Measurements from ENCODE around the gene AKT2. TPM values are rescaled to one million over a fixed set of nuclear protein-coding genes. Genes with fewer than 3 reads are reported as not detected.

The AKT2 gene
- polyA plus RNA-seq, 2 of the 4 experiments (the other 2 are of a cell fraction): 136 to 159 TPM

DNA sequence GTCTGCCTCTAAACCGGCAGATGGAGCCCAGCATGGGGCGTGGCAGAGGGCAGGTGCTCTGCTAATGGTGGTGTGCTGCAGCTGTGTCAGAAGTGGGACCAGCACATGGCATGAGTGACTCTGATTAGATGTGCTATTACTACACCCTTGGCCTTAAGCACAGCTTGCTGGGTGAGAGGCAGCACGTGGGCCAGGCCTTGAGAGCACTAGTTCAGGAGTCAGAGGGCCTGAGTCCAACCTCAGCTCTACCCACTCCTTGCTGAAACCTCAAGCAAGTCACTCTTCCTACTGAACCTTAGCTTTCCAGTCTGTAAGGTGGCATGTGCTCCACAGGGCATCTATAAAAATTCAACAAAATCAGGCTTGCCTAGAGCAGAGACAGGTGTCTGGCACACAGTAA lies 22.7 kb downstream of the AKT2 start (continued):
- TF ChIP-seq ZC3H11A (IDR thresholded peaks at IDR 0.05) (no peak), MAFK (IDR thresholded peaks at IDR 0.05; ENCODE audit: partially characterized antibody) (no peak)

DNA sequence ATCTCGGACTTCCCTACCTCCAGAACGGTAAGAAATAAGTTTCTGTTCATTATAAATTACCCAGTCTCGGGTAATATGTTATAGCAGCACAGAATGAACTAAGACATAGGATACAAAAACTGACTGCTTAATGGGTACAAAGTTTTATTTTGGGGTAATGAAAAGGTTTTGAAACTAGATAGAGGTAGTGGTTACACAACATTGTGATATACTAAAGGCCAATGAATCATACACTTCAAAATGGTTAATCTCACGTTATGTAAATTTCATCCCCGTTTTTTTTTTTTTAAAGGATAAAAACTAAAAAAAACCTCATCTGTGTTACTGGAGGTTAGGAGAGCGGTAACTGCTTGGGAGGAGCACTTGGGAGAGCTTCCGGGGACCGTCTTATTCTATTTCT lies 23.5 kb downstream of the AKT2 start:
- TF ChIP-seq CHD2 (IDR thresholded peaks at IDR 0.05; ENCODE audit: low read length, partially characterized antibody) (no peak), RNF2 (IDR thresholded peaks at IDR 0.05; ENCODE audit: borderline replicate concordance, low read depth) (no peak), NR3C1 (IDR thresholded peaks at IDR 0.05) (no peak), MAZ (IDR thresholded peaks at IDR 0.05; ENCODE audit: borderline replicate concordance, low read depth, low read length) (no peak), HDAC2 (IDR thresholded peaks at IDR 0.05) (no peak), SREBF2 (IDR thresholded peaks at IDR 0.05) (no peak), CBX8 (IDR thresholded peaks at IDR 0.05) (no peak), EHMT2 (IDR thresholded peaks at IDR 0.05; ENCODE audit: low read depth) (no peak), TFCP2L1 (CRISPR knock-in tag; IDR thresholded peaks at IDR 0.05) (no peak)
- TF ChIP-seq, protein P1, sequence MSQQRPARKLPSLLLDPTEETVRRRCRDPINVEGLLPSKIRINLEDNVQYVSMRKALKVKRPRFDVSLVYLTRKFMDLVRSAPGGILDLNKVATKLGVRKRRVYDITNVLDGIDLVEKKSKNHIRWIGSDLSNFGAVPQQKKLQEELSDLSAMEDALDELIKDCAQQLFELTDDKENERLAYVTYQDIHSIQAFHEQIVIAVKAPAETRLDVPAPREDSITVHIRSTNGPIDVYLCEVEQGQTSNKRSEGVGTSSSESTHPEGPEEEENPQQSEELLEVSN (IDR thresholded peaks at IDR 0.05; ENCODE audit: borderline replicate concordance, low read depth): no peak
- ATAC-seq (no peak), FAIRE-seq (peak; percentile 63), DNase-seq (ENCODE audit: low read depth in 1 of 2, low spot score in 1 of 2) (no peak)
- ChIA-PET CTCF (interaction anchor here (1.1 to 10.4 kb wide), 3 partner anchors 8 to 373 kb away, joined by 3 to 86 read pairs (median 4); partner anchors contain the start of gene AKT2), POLR2A (no interaction called here)
- WGBS (ENCODE audit: missing lambda C conversion rate): 80% methylated on average over 8 of the region's 8 CpGs
- Histone ChIP-seq H3K9me3 (no peaks in the 10 kb centered on the region), H3K4me1 (peaks cover 10% of the 10 kb centered on the region; the same call in 2 of the 3 replicates), H3K4me2 (no peak overlapping the region), H3K4me3 (no peak overlapping the region), H3K27ac (no peak overlapping the region)

DNA sequence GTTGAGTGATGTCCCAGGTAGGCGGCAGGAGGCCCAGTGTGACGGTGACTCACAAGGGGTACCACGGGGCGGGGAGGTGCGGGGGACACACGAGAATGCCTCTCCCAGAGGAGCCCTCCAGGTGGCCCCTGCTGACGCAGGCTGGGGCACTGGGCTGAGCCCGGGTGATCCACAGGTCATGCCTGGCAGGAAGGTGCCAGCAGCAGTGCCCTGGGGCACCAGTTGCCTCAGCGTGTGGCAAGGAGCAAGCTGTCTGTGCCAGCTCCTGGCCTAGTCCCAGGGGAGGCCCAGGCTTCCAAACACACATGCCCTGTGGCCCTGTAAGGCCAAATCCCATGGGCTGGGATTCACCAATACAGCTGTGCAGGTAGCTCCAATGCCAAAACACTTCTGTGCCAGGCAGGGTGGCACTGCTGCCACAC lies 28.0 kb downstream of the AKT2 start:
- Histone ChIP-seq H3K4me3 (no peak overlapping the region), H3K4me1 (peaks cover 10% of the 10 kb centered on the region; the same call in 2 of the 3 replicates), H3K9me3 (no peaks in the 10 kb centered on the region), H3K4me2 (no peak overlapping the region), H3K27ac (no peak overlapping the region)
- POLR2A ChIA-PET: no interaction called here
- TF ChIP-seq TP53 (CRISPR knock-in tag; IDR thresholded peaks at IDR 0.05) (no peak), EP300 (IDR thresholded peaks at IDR 0.05) (0 out of 5 replicates have a peak, but pooled peaks of 1 of the 2 experiments have one; percentile 3)
- no peak for DNase-seq (ENCODE audit: low read depth in 1 of 2, low spot score in 1 of 2)
- ATAC-seq: peak; percentile 11 to 23; a peak in 4 of 6 replicates
- FAIRE-seq: no peak
- 82% methylated on average over 9 of the region's 9 CpGs for WGBS (ENCODE audit: missing lambda C conversion rate)
- CTCF ChIA-PET: interaction anchor here (0.6 to 1.2 kb wide), 6 partner anchors 16 to 817 kb away, joined by 3 to 4 read pairs (median 3); no protein-coding TSS in a partner anchor

DNA sequence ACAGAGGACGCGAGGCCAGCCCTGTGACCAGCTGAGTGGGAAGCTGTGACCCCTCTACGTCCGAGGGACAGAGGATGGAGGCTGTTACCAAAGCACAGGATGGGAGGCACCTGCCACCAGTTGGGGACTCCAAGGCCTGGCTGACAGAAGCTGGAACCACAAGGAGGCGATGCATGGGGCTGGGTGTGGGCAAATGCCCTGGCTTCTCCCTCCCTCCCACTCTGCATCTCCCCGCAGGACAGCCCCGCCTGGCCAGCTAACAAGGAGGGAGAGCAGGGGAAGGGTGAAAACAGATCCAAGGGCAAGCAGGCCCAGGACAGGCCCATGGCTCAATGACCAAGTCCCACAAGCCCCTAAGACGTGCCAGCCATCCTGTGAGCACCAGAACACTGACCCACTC lies 28.6 kb downstream of the AKT2 start:
- Histone ChIP-seq H3K27ac (no peak overlapping the region), H3K9me3 (no peaks in the 10 kb centered on the region), H3K4me2 (no peak overlapping the region), H3K4me3 (no peak overlapping the region), H3K4me1 (peaks cover 10% of the 10 kb centered on the region; the same call in 2 of the 3 replicates)
- FAIRE-seq (no peak), ATAC-seq (no peak), DNase-seq (ENCODE audit: low read depth in 1 of 2, low spot score in 1 of 2) (no peak)
- ChIA-PET POLR2A (no interaction called here), CTCF (interaction anchor here (0.6 to 3.8 kb wide), 9 partner anchors 11 to 816 kb away, joined by 3 to 13 read pairs (median 3); no protein-coding TSS in a partner anchor)
- 92% methylated on average over 8 of the region's 8 CpGs for WGBS (ENCODE audit: missing lambda C conversion rate)
- TF ChIP-seq PHF8 (IDR thresholded peaks at IDR 0.05; ENCODE audit: borderline replicate concordance, low read depth): no peak

DNA sequence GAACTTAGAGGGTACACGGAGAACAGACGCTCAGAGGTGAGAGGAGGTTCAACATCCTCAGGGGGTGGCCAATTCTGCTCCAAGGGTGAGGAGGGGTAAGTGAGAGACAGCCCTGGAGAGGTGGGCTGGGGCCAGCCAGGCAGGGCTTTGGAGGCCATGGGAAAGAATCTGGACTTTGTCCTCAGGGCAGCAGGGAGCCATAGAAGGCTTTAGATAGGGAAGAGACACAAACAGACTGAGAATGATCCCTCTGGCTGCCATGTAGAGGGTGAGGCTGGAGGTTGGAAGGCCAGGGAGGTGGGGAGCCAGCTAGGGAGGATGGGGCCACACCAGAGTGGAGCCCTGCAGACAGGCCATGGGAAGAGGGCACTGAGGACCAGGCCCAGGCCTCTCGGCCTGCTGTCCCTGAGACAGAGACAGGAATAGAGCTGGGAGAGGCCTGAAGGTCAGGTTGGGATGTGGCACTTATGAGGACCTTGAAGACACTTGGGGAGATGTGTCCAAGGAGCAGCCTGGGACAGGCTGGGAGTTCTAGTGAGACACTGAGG lies 29.5 kb downstream of the AKT2 start:
- Histone ChIP-seq H3K4me2 (no peak overlapping the region), H3K9me3 (no peaks in the 10 kb centered on the region), H3K4me1 (peaks cover 10% of the 10 kb centered on the region; the same call in 2 of the 3 replicates), H3K27ac (no peak overlapping the region), H3K4me3 (no peak overlapping the region)
- ATAC-seq (peak in 1 of 2 experiments; percentile 13; a peak in 1 of 6 replicates), FAIRE-seq (no peak), DNase-seq (ENCODE audit: low read depth in 1 of 2, low spot score in 1 of 2) (no peak)
- TF ChIP-seq SMC3 (IDR thresholded peaks at IDR 0.05): no peak
- TF ChIP-seq, protein P2, sequence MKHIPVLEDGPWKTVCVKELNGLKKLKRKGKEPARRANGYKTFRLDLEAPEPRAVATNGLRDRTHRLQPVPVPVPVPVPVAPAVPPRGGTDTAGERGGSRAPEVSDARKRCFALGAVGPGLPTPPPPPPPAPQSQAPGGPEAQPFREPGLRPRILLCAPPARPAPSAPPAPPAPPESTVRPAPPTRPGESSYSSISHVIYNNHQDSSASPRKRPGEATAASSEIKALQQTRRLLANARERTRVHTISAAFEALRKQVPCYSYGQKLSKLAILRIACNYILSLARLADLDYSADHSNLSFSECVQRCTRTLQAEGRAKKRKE (CRISPR knock-in tag; IDR thresholded peaks at IDR 0.05; ENCODE audit: low read depth): no peak
- no peak for TF ChIP-seq TFCP2L1 (CRISPR knock-in tag; IDR thresholded peaks at IDR 0.05)
- TF ChIP-seq HEYL (CRISPR knock-in tag; IDR thresholded peaks at IDR 0.05): no peak
- TF ChIP-seq, protein P3, sequence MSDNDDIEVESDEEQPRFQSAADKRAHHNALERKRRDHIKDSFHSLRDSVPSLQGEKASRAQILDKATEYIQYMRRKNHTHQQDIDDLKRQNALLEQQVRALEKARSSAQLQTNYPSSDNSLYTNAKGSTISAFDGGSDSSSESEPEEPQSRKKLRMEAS (IDR thresholded peaks at IDR 0.05): no peak
- no peak for TF ChIP-seq RNF2 (IDR thresholded peaks at IDR 0.05; ENCODE audit: borderline replicate concordance, low read depth)
- no peak for TF ChIP-seq EHF (CRISPR knock-in tag; IDR thresholded peaks at IDR 0.05)
- 91% methylated on average over 3 of the region's 3 CpGs for WGBS (ENCODE audit: missing lambda C conversion rate)
- ChIA-PET POLR2A (no interaction called here), CTCF (interaction anchor here (0.7 to 3.8 kb wide), 10 partner anchors 9 to 463 kb away, joined by 3 to 13 read pairs (median 3); no protein-coding TSS in a partner anchor)
